ENCODE data around the gene HOXA6. TPM values are rescaled to one million over a fixed set of nuclear protein-coding genes. Genes with fewer than 3 reads are reported as not detected.
A peak's percentile ranks its signal among the peaks of the same experiment; 100 is the strongest.

HOXA6 gene
- total RNA-seq, 2 donors from 2014 or later, result 6.9 to 7.5 TPM

- no peaks in the 10 kb centered on the region for H3K36me3 ChIP-seq
- no peaks in the 10 kb centered on the region for H3K9me3 ChIP-seq
- WGBS, result 23% methylated on average over 12 of the region's 12 CpGs
- H3K27me3 ChIP-seq (replicated peaks; ENCODE audit: insufficient read depth), result no peaks in the 10 kb centered on the region
- peak; percentile 92 for TF ChIP-seq POLR2A (IDR thresholded peaks at IDR 0.05)
- TF ChIP-seq, protein P1, sequence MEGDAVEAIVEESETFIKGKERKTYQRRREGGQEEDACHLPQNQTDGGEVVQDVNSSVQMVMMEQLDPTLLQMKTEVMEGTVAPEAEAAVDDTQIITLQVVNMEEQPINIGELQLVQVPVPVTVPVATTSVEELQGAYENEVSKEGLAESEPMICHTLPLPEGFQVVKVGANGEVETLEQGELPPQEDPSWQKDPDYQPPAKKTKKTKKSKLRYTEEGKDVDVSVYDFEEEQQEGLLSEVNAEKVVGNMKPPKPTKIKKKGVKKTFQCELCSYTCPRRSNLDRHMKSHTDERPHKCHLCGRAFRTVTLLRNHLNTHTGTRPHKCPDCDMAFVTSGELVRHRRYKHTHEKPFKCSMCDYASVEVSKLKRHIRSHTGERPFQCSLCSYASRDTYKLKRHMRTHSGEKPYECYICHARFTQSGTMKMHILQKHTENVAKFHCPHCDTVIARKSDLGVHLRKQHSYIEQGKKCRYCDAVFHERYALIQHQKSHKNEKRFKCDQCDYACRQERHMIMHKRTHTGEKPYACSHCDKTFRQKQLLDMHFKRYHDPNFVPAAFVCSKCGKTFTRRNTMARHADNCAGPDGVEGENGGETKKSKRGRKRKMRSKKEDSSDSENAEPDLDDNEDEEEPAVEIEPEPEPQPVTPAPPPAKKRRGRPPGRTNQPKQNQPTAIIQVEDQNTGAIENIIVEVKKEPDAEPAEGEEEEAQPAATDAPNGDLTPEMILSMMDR (IDR thresholded peaks at IDR 0.05), result no peak
- TF ChIP-seq POLR2AphosphoS5 (IDR thresholded peaks at IDR 0.05), result peak; percentile 92
- peak overlapping the region; percentile 96 for H3K27ac ChIP-seq
- intact Hi-C loops (cut with DNase I), result no loop called here
- no peaks in the 10 kb centered on the region for H3K4me1 ChIP-seq (replicated peaks)
- H3K4me3 ChIP-seq, result peak overlapping the region; percentile 61 to 80
- peak; percentile 94 for DNase-seq (ENCODE audit: low spot score)
These were observed 27.5 kb upstream of the HOXA6 start for GRCh38 chr7:27174874-27175625.

DNA sequence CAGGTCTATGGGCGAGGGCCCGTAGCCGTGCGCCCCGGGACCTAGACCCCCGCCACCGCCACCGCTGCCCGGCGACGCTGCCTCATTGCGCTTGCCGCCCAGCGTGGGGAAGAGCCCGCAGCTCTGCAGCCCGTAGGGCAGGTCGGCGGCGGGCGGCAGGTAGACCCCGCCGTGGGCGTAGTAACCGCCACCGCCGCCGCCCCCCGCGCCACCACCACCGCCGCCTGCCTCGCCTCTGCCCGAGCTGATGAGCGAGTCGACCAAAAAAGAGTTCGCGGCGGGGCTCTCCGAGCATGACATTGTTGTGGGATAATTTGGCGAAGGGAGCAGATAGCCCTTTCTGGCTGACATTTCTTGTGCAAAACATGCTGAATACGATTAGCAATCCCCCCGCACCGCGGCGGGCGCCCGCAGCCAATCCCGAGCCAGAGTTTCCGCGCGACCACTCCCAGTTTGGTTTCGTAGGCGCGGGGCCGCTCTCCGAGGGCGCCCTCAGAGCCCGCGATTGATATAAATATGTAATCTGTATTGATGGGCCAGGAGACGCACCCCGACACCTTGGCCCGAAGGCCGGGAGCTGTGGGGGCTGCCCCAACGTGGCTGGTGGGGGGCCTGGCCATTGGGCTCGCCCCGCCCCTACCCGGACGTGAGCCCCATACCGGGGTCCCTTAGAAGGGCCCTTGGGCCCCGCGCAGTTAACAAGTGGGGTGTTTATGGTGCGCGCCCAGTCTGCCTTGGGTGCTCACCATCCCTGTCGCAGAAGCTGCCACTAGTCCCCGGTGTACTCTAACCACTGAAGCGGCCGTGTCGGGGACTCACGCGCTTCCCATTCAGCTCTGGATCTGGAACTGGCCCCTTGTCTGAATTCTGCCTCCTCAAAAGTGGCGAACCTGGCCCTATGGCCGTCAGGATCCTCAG lies 26.6 kb upstream of the HOXA6 start, which contains the start of gene HOXA10:
Gene HOXA10 (minus strand): TSS at position 365 of the 918 bp plus-strand sequence. CDS start 14 bp downstream, at position 351.
- TF ChIP-seq POLR2AphosphoS5 (IDR thresholded peaks at IDR 0.05) (peak; percentile 50), POLR2A (IDR thresholded peaks at IDR 0.05) (peak; percentile 43)
- TF ChIP-seq, protein P1 (IDR thresholded peaks at IDR 0.05), result no peak
- no peaks in the 10 kb centered on the region for H3K27me3 ChIP-seq (replicated peaks; ENCODE audit: insufficient read depth)
- peak within 1 kb of the TSS; percentile 96 for H3K27ac ChIP-seq
- peak within 1 kb of the TSS; percentile 61 to 80 for H3K4me3 ChIP-seq
- intact Hi-C loops (cut with DNase I), result no loop called here
- H3K36me3 ChIP-seq, result no peaks in the 10 kb centered on the region
- peak; percentile 66 for DNase-seq (ENCODE audit: low spot score)
- no peaks in the 10 kb centered on the region for H3K9me3 ChIP-seq
- WGBS, result 3% methylated on average over 49 of the region's 82 CpGs
- no peaks in the 10 kb centered on the region for H3K4me1 ChIP-seq (replicated peaks)

DNA sequence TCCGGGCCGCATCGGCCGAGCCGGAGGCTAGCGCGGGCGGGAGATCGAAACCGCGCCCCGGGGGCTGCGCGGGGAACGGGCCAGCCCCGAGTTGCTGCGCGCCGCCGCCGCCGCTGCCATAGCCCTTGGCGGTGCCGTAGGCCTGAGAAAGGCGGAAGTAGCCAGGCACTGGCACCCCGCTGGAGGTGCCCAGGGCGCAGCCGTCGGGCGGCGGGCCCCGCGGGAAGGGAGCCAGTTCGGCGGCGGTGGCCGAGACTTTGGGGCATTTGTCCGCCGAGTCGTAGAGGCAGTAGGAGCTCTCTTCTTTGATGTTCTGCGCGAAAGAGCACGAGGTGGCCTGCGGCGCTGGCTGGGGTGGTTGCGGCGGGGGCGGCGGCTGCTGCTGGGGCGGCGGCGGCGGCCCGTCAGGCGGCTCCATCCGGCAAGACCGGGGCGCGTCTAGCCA lies 26.0 kb upstream of the HOXA6 start:
- H3K4me1 ChIP-seq (replicated peaks), result no peaks in the 10 kb centered on the region
- TF ChIP-seq POLR2AphosphoS5 (IDR thresholded peaks at IDR 0.05) (no peak), POLR2A (IDR thresholded peaks at IDR 0.05) (no peak)
- TF ChIP-seq, protein P1 (IDR thresholded peaks at IDR 0.05), result no peak
- 3% methylated on average over 14 of the region's 59 CpGs for WGBS
- H3K36me3 ChIP-seq, result no peaks in the 10 kb centered on the region
- DNase-seq (ENCODE audit: low spot score), result no peak
- peak overlapping the region; percentile 96 for H3K27ac ChIP-seq
- no peaks in the 10 kb centered on the region for H3K9me3 ChIP-seq
- H3K4me3 ChIP-seq, result peak overlapping the region; percentile 61 to 80
- intact Hi-C loops (cut with DNase I), result no loop called here
- no peaks in the 10 kb centered on the region for H3K27me3 ChIP-seq (replicated peaks; ENCODE audit: insufficient read depth)

DNA sequence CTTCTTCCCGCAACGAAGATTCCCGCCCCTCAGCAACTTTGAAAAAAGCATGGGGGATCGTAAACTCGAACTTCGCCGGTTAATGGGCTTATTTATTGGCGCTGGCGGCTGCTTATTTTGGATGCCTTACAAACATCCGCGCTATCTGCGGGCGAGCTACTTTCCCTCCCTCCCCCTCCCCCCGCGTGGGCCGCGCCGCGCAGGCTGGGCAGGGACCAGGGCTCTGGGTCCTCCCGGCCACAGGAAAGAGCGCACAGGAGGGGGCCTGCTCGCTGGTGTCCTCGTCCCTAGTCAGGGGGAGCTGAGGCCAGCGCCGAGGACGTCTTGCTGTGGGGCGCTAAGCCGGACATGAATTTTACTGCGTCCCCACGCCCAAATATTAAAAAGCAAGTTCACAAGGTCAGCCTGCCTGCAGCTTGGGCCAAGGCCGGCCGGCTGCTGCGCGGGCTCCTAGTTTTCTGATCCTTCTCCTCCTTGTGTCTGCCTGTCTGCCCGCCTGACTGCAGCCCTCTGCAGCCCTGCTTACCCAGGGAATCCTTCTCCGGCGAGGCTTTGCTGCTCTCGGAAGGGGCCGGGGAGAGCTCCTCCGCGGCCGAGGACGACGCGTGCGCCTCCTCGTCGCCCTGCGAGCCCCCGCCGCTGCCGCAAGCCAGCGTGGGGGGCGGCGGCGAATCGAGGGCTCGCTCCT lies 25.4 kb upstream of the HOXA6 start:
- under 1% methylated on average over 56 of the region's 58 CpGs for WGBS
- Histone ChIP-seq H3K4me1 (replicated peaks) (no peaks in the 10 kb centered on the region), H3K27ac (peak overlapping the region; percentile 96), H3K4me3 (peak overlapping the region; percentile 61 to 80), H3K9me3 (no peaks in the 10 kb centered on the region), H3K36me3 (no peaks in the 10 kb centered on the region), H3K27me3 (replicated peaks; ENCODE audit: insufficient read depth) (no peaks in the 10 kb centered on the region)
- peak; percentile 89 for DNase-seq (ENCODE audit: low spot score)
- intact Hi-C loops (cut with DNase I), result no loop called here
- peak; percentile 87 for TF ChIP-seq POLR2AphosphoS5 (IDR thresholded peaks at IDR 0.05)
- TF ChIP-seq, protein P1 (IDR thresholded peaks at IDR 0.05), result peak in 1 of 4 experiments; percentile 13
- TF ChIP-seq POLR2A (IDR thresholded peaks at IDR 0.05), result peak; percentile 68
